GM23338 (cell line): ENCODE results near the gene ZNF717.
A peak's percentile ranks its signal among the peaks of the same experiment; 100 is the strongest.

Experiments
- CREB1 ChIP-seq: fragments of 250-450 bp; sonication (Bioruptor Pico); IDR thresholded peaks from 2 replicates; pipeline ENCODE4 v1.5.0; 2020; ENCODE audit warnings: low read depth, mild to moderate bottlenecking, moderate library complexity
- EZH2 ChIP-seq: fragments of 200-600 bp; sonication (generic); IDR thresholded peaks from one replicate; pipeline ENCODE4 v1.8.0; 2017; ENCODE audit warnings: antibody characterized with exemption, mild to moderate bottlenecking, low read depth; ENCODE audit not compliant: unreplicated experiment
- EZH2phosphoT487 ChIP-seq: fragments of 200-600 bp; sonication (generic); IDR thresholded peaks from one replicate; pipeline ENCODE4 v1.8.1; 2018; ENCODE audit warnings: antibody characterized with exemption; ENCODE audit not compliant: unreplicated experiment
- JUNB ChIP-seq: IDR thresholded peaks from one replicate; pipeline ENCODE4 v1.6.1; 2016; ENCODE audit warnings: antibody characterized with exemption; ENCODE audit not compliant: unreplicated experiment
- NANOG ChIP-seq: IDR thresholded peaks from 2 replicates; pipeline ENCODE4 v1.6.1; 2016; ENCODE audit warnings: antibody characterized with exemption, borderline replicate concordance
- POLR2AphosphoS5 ChIP-seq: IDR thresholded peaks from 2 replicates; pipeline ENCODE4 v1.6.1; 2016; ENCODE audit warnings: antibody characterized with exemption, low read depth
- ZNF114 ChIP-seq: fragments of 250-450 bp; sonication (Bioruptor Pico); IDR thresholded peaks from 2 replicates; pipeline ENCODE4 v1.5.0; 2020; ENCODE audit warnings: mild to moderate bottlenecking, moderate library complexity
- ZNF331 ChIP-seq: fragments of 250-450 bp; sonication (Bioruptor Pico); IDR thresholded peaks from 2 replicates; pipeline ENCODE4 v1.5.0; 2020; ENCODE audit warnings: low read depth, mild to moderate bottlenecking, moderate library complexity
- TF ChIP-seq, protein P1 (sequence below), 2 experiments: fragments of 200-600 bp in 1 of 2; sonication (generic) in 1 of 2; conservative IDR thresholded peaks; 2 replicates each; pipeline versions ENCODE4 v1.5.1 to v1.6.1; 2016 to 2017; ENCODE audit warnings: antibody characterized with exemption in 2 of 2, low read depth in 2 of 2, mild to moderate bottlenecking in 2 of 2, moderate library complexity in 1 of 2
- TF ChIP-seq, protein P2 (sequence below): IDR thresholded peaks from one replicate; pipeline ENCODE4 v1.6.1; 2018; ENCODE audit warnings: antibody characterized with exemption; ENCODE audit not compliant: unreplicated experiment
- TF ChIP-seq, protein P3 (sequence below): IDR thresholded peaks from 2 replicates; pipeline ENCODE4 v1.6.1; 2016; ENCODE audit warnings: antibody characterized with exemption

DNA sequence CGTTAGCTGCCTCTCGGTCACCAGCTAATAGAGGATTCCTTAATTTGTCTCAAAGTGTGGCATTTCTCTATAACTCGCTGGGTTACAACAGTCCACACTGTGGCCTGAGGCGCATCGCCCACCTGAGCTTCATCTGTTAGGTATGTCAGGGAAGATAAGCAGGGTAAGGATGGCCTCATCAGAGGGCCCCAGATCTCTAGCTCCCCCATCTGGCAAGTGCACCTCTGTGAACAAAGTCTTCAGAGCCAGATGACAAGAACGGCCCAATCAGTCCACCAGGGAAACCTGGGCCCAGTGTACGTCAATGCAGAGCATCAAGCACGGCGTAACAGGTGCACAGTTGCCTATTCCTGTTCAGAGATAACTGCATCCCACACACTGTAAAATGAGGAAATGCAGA lies 98.0 kb downstream of the ZNF717 start:
- TF ChIP-seq, protein P1, sequence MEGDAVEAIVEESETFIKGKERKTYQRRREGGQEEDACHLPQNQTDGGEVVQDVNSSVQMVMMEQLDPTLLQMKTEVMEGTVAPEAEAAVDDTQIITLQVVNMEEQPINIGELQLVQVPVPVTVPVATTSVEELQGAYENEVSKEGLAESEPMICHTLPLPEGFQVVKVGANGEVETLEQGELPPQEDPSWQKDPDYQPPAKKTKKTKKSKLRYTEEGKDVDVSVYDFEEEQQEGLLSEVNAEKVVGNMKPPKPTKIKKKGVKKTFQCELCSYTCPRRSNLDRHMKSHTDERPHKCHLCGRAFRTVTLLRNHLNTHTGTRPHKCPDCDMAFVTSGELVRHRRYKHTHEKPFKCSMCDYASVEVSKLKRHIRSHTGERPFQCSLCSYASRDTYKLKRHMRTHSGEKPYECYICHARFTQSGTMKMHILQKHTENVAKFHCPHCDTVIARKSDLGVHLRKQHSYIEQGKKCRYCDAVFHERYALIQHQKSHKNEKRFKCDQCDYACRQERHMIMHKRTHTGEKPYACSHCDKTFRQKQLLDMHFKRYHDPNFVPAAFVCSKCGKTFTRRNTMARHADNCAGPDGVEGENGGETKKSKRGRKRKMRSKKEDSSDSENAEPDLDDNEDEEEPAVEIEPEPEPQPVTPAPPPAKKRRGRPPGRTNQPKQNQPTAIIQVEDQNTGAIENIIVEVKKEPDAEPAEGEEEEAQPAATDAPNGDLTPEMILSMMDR (conservative IDR thresholded peaks at IDR 0.05; ENCODE audit: low read depth in 2 of 2) = peak; percentile 34 to 63
- TF ChIP-seq, protein P2, sequence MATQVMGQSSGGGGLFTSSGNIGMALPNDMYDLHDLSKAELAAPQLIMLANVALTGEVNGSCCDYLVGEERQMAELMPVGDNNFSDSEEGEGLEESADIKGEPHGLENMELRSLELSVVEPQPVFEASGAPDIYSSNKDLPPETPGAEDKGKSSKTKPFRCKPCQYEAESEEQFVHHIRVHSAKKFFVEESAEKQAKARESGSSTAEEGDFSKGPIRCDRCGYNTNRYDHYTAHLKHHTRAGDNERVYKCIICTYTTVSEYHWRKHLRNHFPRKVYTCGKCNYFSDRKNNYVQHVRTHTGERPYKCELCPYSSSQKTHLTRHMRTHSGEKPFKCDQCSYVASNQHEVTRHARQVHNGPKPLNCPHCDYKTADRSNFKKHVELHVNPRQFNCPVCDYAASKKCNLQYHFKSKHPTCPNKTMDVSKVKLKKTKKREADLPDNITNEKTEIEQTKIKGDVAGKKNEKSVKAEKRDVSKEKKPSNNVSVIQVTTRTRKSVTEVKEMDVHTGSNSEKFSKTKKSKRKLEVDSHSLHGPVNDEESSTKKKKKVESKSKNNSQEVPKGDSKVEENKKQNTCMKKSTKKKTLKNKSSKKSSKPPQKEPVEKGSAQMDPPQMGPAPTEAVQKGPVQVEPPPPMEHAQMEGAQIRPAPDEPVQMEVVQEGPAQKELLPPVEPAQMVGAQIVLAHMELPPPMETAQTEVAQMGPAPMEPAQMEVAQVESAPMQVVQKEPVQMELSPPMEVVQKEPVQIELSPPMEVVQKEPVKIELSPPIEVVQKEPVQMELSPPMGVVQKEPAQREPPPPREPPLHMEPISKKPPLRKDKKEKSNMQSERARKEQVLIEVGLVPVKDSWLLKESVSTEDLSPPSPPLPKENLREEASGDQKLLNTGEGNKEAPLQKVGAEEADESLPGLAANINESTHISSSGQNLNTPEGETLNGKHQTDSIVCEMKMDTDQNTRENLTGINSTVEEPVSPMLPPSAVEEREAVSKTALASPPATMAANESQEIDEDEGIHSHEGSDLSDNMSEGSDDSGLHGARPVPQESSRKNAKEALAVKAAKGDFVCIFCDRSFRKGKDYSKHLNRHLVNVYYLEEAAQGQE = no peak
- TF ChIP-seq ZNF331 (CRISPR knock-in tag) = no peak
- TF ChIP-seq POLR2AphosphoS5 = no peak
- no peak for TF ChIP-seq EZH2
- no peak for TF ChIP-seq CREB1 (CRISPR knock-in tag)
- TF ChIP-seq ZNF114 (CRISPR knock-in tag) = no peak
- no peak for TF ChIP-seq EZH2phosphoT487
- TF ChIP-seq NANOG = no peak
- no peak for TF ChIP-seq JUNB
- TF ChIP-seq, protein P3, sequence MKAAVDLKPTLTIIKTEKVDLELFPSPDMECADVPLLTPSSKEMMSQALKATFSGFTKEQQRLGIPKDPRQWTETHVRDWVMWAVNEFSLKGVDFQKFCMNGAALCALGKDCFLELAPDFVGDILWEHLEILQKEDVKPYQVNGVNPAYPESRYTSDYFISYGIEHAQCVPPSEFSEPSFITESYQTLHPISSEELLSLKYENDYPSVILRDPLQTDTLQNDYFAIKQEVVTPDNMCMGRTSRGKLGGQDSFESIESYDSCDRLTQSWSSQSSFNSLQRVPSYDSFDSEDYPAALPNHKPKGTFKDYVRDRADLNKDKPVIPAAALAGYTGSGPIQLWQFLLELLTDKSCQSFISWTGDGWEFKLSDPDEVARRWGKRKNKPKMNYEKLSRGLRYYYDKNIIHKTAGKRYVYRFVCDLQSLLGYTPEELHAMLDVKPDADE = no peak
